ENCODE results near the gene MAPT.
"Not testable (repeated sequence)": the region's sequence is repeated elsewhere in the genome, so short reads cannot be mapped to it uniquely, and the experiment has no call there.

Gene MAPT

GRCh38 chr17:45955326-45955725, 61.0 kb downstream of the MAPT start:
- Mint-ChIP-seq H3K27me3 (peaks cover 19% of the 10 kb centered on the region), H3K36me3 (ENCODE audit: insufficient read depth) (no peaks in the 10 kb centered on the region), H3K4me1 (no peaks in the 10 kb centered on the region), H3K4me3 (no peak overlapping the region), H3K9me3 (no peaks in the 10 kb centered on the region), H3K27ac (ENCODE audit: low read depth) (no peak overlapping the region)
- ATAC-seq (replicated peaks; ENCODE audit: extremely low read depth, poor library complexity, severe bottlenecking): no peak
- no peak for DNase-seq (ENCODE audit: low spot score in 2 of 2)

DNA sequence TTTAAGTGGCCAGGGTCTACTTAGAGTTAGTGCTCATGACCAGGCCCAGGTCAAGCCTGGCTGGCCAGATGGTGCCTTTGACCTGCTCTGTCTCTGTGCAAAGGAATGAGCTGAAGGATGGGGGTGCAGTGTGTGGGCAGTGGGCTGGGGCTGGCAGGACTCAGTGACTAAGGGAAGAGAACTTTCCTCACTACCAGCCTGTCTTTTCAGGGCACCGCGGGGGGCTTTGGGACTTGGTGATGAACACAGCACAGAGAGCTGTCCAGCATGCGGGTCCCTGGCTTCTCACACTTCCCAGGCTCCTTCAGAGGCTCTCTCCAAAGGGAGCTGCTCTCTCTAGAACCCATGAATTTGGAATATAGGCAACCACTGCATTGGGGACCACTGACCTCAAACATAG, 61.7 kb downstream of the MAPT start:
- Mint-ChIP-seq H3K27me3 (peaks cover 11% of the 10 kb centered on the region), H3K27ac (ENCODE audit: low read depth) (no peak overlapping the region), H3K4me3 (no peak overlapping the region), H3K36me3 (ENCODE audit: insufficient read depth) (no peaks in the 10 kb centered on the region), H3K9me3 (no peaks in the 10 kb centered on the region), H3K4me1 (no peaks in the 10 kb centered on the region)
- ATAC-seq (replicated peaks; ENCODE audit: extremely low read depth, poor library complexity, severe bottlenecking) (no peak), DNase-seq (ENCODE audit: low spot score in 2 of 2) (no peak)

DNA sequence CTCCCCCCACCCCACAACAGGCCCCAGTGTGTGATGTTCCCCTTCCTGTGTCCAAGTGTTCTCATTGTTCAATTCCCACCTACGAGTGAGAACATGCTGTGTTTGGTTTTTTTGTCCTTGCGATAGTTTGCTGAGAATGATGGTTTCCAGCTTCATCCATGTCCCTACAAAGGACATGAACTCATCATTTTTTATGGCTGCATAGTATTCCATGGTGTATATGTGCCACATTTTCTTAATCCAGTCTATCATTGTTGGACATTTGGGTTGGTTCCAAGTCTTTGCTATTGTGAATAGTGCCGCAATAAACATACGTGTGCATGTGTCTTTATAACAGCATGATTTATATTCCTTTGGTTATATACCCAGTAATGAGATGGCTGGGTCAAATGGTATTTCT, 62.4 kb downstream of the MAPT start:
- H3K36me3 Mint-ChIP-seq (ENCODE audit: insufficient read depth); ATAC-seq (replicated peaks; ENCODE audit: extremely low read depth, poor library complexity, severe bottlenecking); H3K9me3 Mint-ChIP-seq; DNase-seq (ENCODE audit: low spot score in 2 of 2); H3K4me3 Mint-ChIP-seq; H3K27ac Mint-ChIP-seq (ENCODE audit: low read depth); H3K27me3 Mint-ChIP-seq; H3K4me1 Mint-ChIP-seq: not testable (repeated sequence)

GRCh38 chr17:45958307-45958706, 64.0 kb downstream of the MAPT start:
- H3K4me3 Mint-ChIP-seq: no peak overlapping the region
- H3K27ac Mint-ChIP-seq (ENCODE audit: low read depth): no peak overlapping the region
- H3K4me1 Mint-ChIP-seq: no peaks in the 10 kb centered on the region
- ATAC-seq (replicated peaks; ENCODE audit: extremely low read depth, poor library complexity, severe bottlenecking): no peak
- peaks cover 1% of the 10 kb centered on the region for H3K27me3 Mint-ChIP-seq
- no peaks in the 10 kb centered on the region for H3K9me3 Mint-ChIP-seq
- no peak for DNase-seq (ENCODE audit: low spot score in 2 of 2)
- H3K36me3 Mint-ChIP-seq (ENCODE audit: insufficient read depth): no peaks in the 10 kb centered on the region

DNA sequence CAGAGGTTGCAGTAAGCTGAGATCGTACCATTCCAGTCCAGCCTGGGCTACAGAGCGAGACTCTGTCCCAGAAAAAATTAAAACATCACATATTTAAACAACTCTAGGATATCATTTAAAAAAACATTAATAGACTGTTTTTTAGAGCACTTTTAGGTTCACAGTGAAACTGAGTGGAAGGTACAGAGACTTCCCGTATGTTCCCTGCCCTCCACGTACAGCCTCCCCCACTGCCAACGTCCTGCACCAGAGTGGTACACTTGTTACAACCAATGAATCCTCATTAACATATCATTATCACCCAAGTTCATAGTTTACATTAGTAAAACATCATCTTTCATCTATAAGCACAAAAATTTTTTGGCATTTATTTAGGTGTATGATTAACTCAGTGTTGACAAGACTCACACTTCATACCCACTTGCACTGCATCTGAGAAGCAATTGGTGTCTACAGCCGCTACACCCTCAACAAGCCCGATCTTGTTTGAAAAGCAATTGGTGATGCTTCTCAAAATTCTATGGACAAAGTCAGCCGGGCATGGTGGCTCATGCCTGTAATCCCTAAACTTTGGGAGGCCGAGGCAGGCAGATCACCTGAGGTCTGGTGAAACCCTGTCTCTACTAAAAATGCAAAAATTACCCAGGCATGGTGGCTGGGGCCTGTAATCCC, 64.8 kb downstream of the MAPT start:
- Mint-ChIP-seq H3K36me3 (ENCODE audit: insufficient read depth) (no peaks in the 10 kb centered on the region), H3K27ac (ENCODE audit: low read depth) (no peak overlapping the region), H3K9me3 (no peaks in the 10 kb centered on the region), H3K27me3 (peaks cover 5% of the 10 kb centered on the region), H3K4me1 (no peaks in the 10 kb centered on the region), H3K4me3 (no peak overlapping the region)
- ATAC-seq (replicated peaks; ENCODE audit: extremely low read depth, poor library complexity, severe bottlenecking): no peak
- no peak for DNase-seq (ENCODE audit: low spot score in 2 of 2)

DNA sequence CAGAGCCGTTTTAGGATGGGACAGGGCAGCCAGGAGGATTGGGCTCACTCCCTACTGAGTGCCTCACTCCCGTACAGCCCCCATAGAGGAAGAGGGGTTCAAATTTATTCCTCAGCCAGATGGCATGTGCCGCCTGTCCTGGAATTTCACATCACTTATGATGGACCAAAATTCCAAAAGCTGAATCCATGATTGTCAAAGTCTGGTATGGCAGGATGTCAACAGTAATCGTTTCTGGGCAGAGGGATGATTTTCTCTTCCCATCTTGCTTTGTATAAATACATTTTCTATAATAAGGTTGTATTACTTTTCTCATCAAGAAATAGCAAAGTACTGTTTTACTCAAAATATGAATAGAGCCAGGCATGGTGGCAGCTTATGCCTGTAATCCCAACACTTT, 66.0 kb downstream of the MAPT start:
- DNase-seq (ENCODE audit: low spot score in 2 of 2) (no peak), ATAC-seq (replicated peaks; ENCODE audit: extremely low read depth, poor library complexity, severe bottlenecking) (no peak)
- Mint-ChIP-seq H3K4me3 (no peak overlapping the region), H3K9me3 (no peaks in the 10 kb centered on the region), H3K27ac (ENCODE audit: low read depth) (no peak overlapping the region), H3K27me3 (peaks cover 5% of the 10 kb centered on the region), H3K36me3 (ENCODE audit: insufficient read depth) (no peaks in the 10 kb centered on the region), H3K4me1 (no peaks in the 10 kb centered on the region)

DNA sequence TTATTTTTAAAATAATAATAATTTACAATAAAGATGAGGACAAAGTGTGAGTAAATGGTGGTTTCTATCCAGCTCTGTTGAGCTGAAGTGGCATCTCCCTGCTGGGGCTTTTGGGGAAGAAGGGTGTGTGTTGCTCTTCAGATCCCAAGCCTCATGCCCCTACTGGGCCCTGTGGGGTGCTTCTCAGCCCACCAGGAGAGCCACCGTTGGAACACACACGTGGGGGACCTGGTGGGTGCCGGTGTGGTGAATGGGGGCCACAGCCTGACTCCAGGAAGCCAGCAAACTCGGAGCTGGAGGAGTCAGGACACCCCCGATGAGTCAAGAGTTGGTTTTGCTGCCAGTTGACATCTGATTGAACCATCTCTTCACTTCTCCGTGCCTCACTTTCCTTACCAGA, 66.9 kb downstream of the MAPT start:
- Mint-ChIP-seq H3K4me1 (no peaks in the 10 kb centered on the region), H3K9me3 (no peaks in the 10 kb centered on the region), H3K4me3 (no peak overlapping the region), H3K27ac (ENCODE audit: low read depth) (no peak overlapping the region), H3K36me3 (ENCODE audit: insufficient read depth) (no peaks in the 10 kb centered on the region), H3K27me3 (peaks cover 5% of the 10 kb centered on the region)
- ATAC-seq (replicated peaks; ENCODE audit: extremely low read depth, poor library complexity, severe bottlenecking): no peak
- no peak for DNase-seq (ENCODE audit: low spot score in 2 of 2)

DNA sequence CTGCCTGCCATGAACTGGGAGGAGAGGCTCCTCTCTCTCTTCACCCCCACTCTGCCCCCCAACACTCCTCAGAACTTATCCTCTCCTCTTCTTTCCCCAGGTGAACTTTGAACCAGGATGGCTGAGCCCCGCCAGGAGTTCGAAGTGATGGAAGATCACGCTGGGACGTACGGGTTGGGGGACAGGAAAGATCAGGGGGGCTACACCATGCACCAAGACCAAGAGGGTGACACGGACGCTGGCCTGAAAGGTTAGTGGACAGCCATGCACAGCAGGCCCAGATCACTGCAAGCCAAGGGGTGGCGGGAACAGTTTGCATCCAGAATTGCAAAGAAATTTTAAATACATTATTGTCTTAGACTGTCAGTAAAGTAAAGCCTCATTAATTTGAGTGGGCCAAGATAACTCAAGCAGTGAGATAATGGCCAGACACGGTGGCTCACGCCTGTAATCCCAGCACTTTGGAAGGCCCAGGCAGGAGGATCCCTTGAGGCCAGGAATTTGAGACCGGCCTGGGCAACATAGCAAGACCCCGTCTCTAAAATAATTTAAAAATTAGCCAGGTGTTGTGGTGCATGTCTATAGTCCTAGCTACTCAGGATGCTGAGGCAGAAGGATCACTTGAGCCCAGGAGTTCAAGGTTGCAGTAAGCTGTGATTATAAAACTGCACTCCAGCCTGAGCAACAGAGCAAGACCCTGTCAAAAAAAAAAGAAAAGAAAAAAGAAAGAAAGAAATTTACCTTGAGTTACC, 68.0 kb downstream of the MAPT start:
- H3K4me3 Mint-ChIP-seq: no peak overlapping the region
- peaks cover 9% of the 10 kb centered on the region for H3K27me3 Mint-ChIP-seq
- H3K9me3 Mint-ChIP-seq: no peaks in the 10 kb centered on the region
- H3K36me3 Mint-ChIP-seq (ENCODE audit: insufficient read depth): no peaks in the 10 kb centered on the region
- H3K4me1 Mint-ChIP-seq: no peaks in the 10 kb centered on the region
- DNase-seq (ENCODE audit: low spot score in 2 of 2) (no peak), ATAC-seq (replicated peaks; ENCODE audit: extremely low read depth, poor library complexity, severe bottlenecking) (no peak)
- H3K27ac Mint-ChIP-seq (ENCODE audit: low read depth): no peak overlapping the region

DNA sequence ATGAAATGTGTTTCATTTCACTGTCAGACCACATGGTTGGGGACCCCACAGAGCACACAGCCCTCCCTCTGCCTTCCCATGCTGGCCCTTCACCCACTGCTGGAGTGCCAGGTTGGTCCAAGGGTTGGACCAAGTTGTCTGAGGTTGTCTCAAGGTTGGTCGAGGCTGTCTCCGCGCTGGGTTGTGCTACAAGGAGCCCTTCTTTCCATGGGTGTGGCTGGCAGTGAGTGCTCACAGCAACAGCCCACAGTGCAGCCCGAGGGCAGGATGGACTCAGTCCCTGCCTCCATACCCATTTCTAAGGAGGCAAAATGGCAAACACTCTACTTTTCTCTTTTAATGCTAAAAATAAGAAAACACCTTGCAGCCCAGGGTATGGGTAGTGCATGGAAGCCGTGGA, 68.9 kb downstream of the MAPT start:
- H3K4me1 Mint-ChIP-seq: no peaks in the 10 kb centered on the region
- no peak overlapping the region for H3K27ac Mint-ChIP-seq (ENCODE audit: low read depth)
- H3K36me3 Mint-ChIP-seq (ENCODE audit: insufficient read depth): no peaks in the 10 kb centered on the region
- peaks cover 18% of the 10 kb centered on the region for H3K27me3 Mint-ChIP-seq
- no peak overlapping the region for H3K4me3 Mint-ChIP-seq
- H3K9me3 Mint-ChIP-seq: no peaks in the 10 kb centered on the region
- DNase-seq (ENCODE audit: low spot score in 2 of 2) (no peak), ATAC-seq (replicated peaks; ENCODE audit: extremely low read depth, poor library complexity, severe bottlenecking) (no peak)

GRCh38 chr17:45963889-45964288, 69.5 kb downstream of the MAPT start:
- H3K27ac Mint-ChIP-seq (ENCODE audit: low read depth): no peak overlapping the region
- H3K4me1 Mint-ChIP-seq: no peaks in the 10 kb centered on the region
- DNase-seq (ENCODE audit: low spot score in 2 of 2) (no peak), ATAC-seq (replicated peaks; ENCODE audit: extremely low read depth, poor library complexity, severe bottlenecking) (no peak)
- no peaks in the 10 kb centered on the region for H3K36me3 Mint-ChIP-seq (ENCODE audit: insufficient read depth)
- peaks cover 18% of the 10 kb centered on the region for H3K27me3 Mint-ChIP-seq
- H3K9me3 Mint-ChIP-seq: no peaks in the 10 kb centered on the region
- no peak overlapping the region for H3K4me3 Mint-ChIP-seq

- no peaks in the 10 kb centered on the region for H3K4me1 Mint-ChIP-seq
- ATAC-seq (replicated peaks; ENCODE audit: extremely low read depth, poor library complexity, severe bottlenecking) (no peak), DNase-seq (ENCODE audit: low spot score in 2 of 2) (no peak)
- no peak overlapping the region for H3K4me3 Mint-ChIP-seq
- H3K36me3 Mint-ChIP-seq (ENCODE audit: insufficient read depth): no peaks in the 10 kb centered on the region
- H3K27me3 Mint-ChIP-seq: peaks cover 25% of the 10 kb centered on the region
- no peak overlapping the region for H3K27ac Mint-ChIP-seq (ENCODE audit: low read depth)
- no peaks in the 10 kb centered on the region for H3K9me3 Mint-ChIP-seq
Observed at GRCh38 chr17:45964634-45965033, 70.3 kb downstream of the MAPT start.

DNA sequence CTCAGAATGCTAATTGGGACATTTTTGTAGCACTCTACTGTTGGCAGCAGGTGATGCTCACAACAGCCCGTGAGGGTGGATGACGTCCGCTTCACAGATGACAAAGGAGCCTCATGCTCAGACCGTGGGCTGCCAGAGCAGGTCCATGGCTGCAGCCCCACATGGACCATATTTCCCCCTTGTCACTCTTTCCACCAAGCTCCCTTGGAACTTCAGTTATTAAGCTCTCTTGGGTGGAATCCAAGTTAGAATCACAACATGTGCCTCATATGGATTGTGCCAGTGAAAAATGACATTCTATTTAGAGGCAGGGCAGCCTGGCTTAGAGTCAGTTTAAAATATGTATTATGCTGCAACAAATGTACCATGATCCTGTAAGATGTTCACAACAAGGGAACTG, 71.5 kb downstream of the MAPT start:
- Mint-ChIP-seq H3K36me3 (ENCODE audit: insufficient read depth) (no peaks in the 10 kb centered on the region), H3K4me1 (no peaks in the 10 kb centered on the region), H3K4me3 (no peak overlapping the region), H3K27me3 (peaks cover 35% of the 10 kb centered on the region), H3K27ac (ENCODE audit: low read depth) (no peak overlapping the region), H3K9me3 (no peaks in the 10 kb centered on the region)
- DNase-seq (ENCODE audit: low spot score in 2 of 2): no peak
- no peak for ATAC-seq (replicated peaks; ENCODE audit: extremely low read depth, poor library complexity, severe bottlenecking)

GRCh38 chr17:45966606-45967280, 72.4 kb downstream of the MAPT start:
- Mint-ChIP-seq H3K9me3 (no peaks in the 10 kb centered on the region), H3K4me3 (no peak overlapping the region), H3K27ac (ENCODE audit: low read depth) (no peak overlapping the region), H3K27me3 (peaks cover 35% of the 10 kb centered on the region), H3K36me3 (ENCODE audit: insufficient read depth) (no peaks in the 10 kb centered on the region), H3K4me1 (no peaks in the 10 kb centered on the region)
- ATAC-seq (replicated peaks; ENCODE audit: extremely low read depth, poor library complexity, severe bottlenecking): no peak
- no peak for DNase-seq (ENCODE audit: low spot score in 2 of 2)
